ENCODE data around the gene PRKCQ.

PRKCQ gene

DNA sequence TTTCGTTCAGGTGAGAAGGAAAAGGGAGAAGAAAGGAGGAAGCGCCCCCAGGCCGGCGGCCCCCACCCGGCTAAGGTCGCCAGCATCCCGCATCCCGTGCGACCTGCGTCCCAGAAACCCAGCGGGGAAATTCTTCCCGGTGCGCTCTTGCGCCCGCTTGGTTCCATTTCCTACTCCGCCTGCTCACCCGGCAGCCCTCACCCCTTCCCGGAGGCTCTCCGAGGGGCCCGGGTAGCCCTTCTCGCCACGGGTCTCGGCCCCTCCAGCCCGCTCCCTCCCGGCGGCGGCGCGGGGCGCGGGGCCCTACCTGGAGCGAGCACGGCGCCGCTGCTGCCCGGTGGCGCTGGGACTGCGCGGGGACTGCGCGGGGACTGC, at the start of gene PRKCQ:
Gene PRKCQ, minus strand, starts transcription at position 373 of the 375 bp plus-strand sequence. CDS start 65,141 bp downstream, outside the sequence.
- H3K27me3 ChIP-seq (ENCODE audit: control insufficient read depth in 5 of 5, insufficient read depth in 4 of 5, low read length in 5 of 5), result peaks cover 6 to 18% (median 11%) of the 10 kb centered on the region in 5 donors
- no peaks in the 10 kb centered on the region for H3K36me3 ChIP-seq (ENCODE audit: control insufficient read depth in 5 of 5, insufficient read depth in 5 of 5, low read length in 5 of 5)
- H3K9ac ChIP-seq (ENCODE audit: low read length in 5 of 5), result peak within 1 kb of the TSS in 4 of 5 donors; percentile 6 to 63 (median 36)
- peaks cover 0 to 12% (median 8%) of the 10 kb centered on the region in 5 donors for H3K4me1 ChIP-seq (ENCODE audit: control insufficient read depth in 5 of 5, insufficient read depth in 5 of 5, low read length in 5 of 5)
- H3K27ac ChIP-seq (ENCODE audit: low read depth, low read length), result no peak within 1 kb of the TSS
- H3K4me3 ChIP-seq (ENCODE audit: low read depth in 1 of 5, low read length in 5 of 5), result peak within 1 kb of the TSS; percentile 54 to 72 (median 68)
- no peaks in the 10 kb centered on the region for H3K9me3 ChIP-seq (ENCODE audit: control insufficient read depth in 5 of 5, low read length in 5 of 5)

DNA sequence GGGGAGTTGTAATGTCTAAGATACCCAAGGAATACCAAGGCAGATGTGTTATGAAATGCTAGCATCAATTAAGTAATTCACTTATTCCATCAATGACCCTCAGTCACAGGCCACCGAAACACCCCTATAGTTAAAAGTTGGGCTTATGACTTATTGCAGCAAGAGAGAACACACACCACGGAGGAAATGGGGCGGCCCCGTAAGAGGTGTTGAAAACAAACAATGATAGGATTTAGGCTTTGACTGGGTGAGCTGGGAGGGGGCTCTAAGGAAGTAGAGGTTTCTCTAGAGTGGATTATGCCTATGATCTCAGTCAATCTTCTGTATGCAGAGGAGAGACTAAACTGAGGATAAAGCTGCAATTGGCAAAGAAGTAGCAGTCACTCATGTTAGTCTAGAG, 45.4 kb upstream of the PRKCQ start:
- Histone ChIP-seq H3K4me3 (ENCODE audit: low read depth in 1 of 5, low read length in 5 of 5) (no peak overlapping the region), H3K9ac (ENCODE audit: low read length in 5 of 5) (no peak overlapping the region), H3K4me1 (ENCODE audit: control insufficient read depth in 5 of 5, insufficient read depth in 5 of 5, low read length in 5 of 5) (no peaks in the 10 kb centered on the region), H3K9me3 (ENCODE audit: control insufficient read depth in 5 of 5, low read length in 5 of 5) (no peaks in the 10 kb centered on the region), H3K27me3 (ENCODE audit: control insufficient read depth in 5 of 5, insufficient read depth in 4 of 5, low read length in 5 of 5) (no peaks in the 10 kb centered on the region), H3K27ac (ENCODE audit: low read depth, low read length) (no peak overlapping the region), H3K36me3 (ENCODE audit: control insufficient read depth in 5 of 5, insufficient read depth in 5 of 5, low read length in 5 of 5) (no peaks in the 10 kb centered on the region)

DNA sequence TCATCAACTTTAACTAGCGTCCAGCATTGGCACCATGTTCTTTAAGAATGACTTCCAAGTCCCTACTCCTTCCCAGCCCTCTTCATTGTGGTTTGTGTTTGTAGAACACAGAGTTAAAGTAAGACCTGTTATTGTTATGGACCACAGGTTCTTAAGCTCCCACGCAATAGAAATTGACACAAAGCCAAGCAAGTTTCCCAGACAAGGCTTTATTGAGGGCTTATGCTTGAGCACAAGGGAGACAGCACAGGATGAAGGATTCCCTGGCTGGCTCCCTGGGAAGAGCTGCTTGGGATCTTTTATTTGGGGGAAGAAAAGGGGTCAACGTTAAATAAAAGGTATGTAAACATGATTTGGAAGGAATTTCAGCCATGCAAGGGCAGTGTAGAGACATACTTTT, 44.3 kb upstream of the PRKCQ start:
- Histone ChIP-seq H3K4me1 (ENCODE audit: control insufficient read depth in 5 of 5, insufficient read depth in 5 of 5, low read length in 5 of 5) (no peaks in the 10 kb centered on the region), H3K9me3 (ENCODE audit: control insufficient read depth in 5 of 5, low read length in 5 of 5) (no peaks in the 10 kb centered on the region), H3K9ac (ENCODE audit: low read length in 5 of 5) (no peak overlapping the region), H3K27me3 (ENCODE audit: control insufficient read depth in 5 of 5, insufficient read depth in 4 of 5, low read length in 5 of 5) (no peaks in the 10 kb centered on the region), H3K27ac (ENCODE audit: low read depth, low read length) (no peak overlapping the region), H3K36me3 (ENCODE audit: control insufficient read depth in 5 of 5, insufficient read depth in 5 of 5, low read length in 5 of 5) (no peaks in the 10 kb centered on the region), H3K4me3 (ENCODE audit: low read depth in 1 of 5, low read length in 5 of 5) (no peak overlapping the region)

- Histone ChIP-seq H3K4me3 (ENCODE audit: low read depth in 1 of 5, low read length in 5 of 5) (no peak overlapping the region), H3K9me3 (ENCODE audit: control insufficient read depth in 5 of 5, low read length in 5 of 5) (no peaks in the 10 kb centered on the region), H3K27ac (ENCODE audit: low read depth, low read length) (no peak overlapping the region), H3K9ac (ENCODE audit: low read length in 5 of 5) (no peak overlapping the region), H3K27me3 (ENCODE audit: control insufficient read depth in 5 of 5, insufficient read depth in 4 of 5, low read length in 5 of 5) (no peaks in the 10 kb centered on the region), H3K4me1 (ENCODE audit: control insufficient read depth in 5 of 5, insufficient read depth in 5 of 5, low read length in 5 of 5) (no peaks in the 10 kb centered on the region), H3K36me3 (ENCODE audit: control insufficient read depth in 5 of 5, insufficient read depth in 5 of 5, low read length in 5 of 5) (no peaks in the 10 kb centered on the region)
These were observed 42.8 kb upstream of the PRKCQ start for GRCh38 chr10:6622921-6623320.

- Histone ChIP-seq H3K9me3 (ENCODE audit: control insufficient read depth in 5 of 5, low read length in 5 of 5) (no peaks in the 10 kb centered on the region), H3K27ac (ENCODE audit: low read depth, low read length) (no peak overlapping the region), H3K36me3 (ENCODE audit: control insufficient read depth in 5 of 5, insufficient read depth in 5 of 5, low read length in 5 of 5) (no peaks in the 10 kb centered on the region), H3K4me3 (ENCODE audit: low read depth in 1 of 5, low read length in 5 of 5) (no peak overlapping the region), H3K9ac (ENCODE audit: low read length in 5 of 5) (no peak overlapping the region), H3K4me1 (ENCODE audit: control insufficient read depth in 5 of 5, insufficient read depth in 5 of 5, low read length in 5 of 5) (no peaks in the 10 kb centered on the region), H3K27me3 (ENCODE audit: control insufficient read depth in 5 of 5, insufficient read depth in 4 of 5, low read length in 5 of 5) (no peaks in the 10 kb centered on the region)
These were observed 41.5 kb upstream of the PRKCQ start for GRCh38 chr10:6621536-6621935.

- H3K27ac ChIP-seq (ENCODE audit: low read depth, low read length), result no peak overlapping the region
- H3K4me1 ChIP-seq (ENCODE audit: control insufficient read depth in 5 of 5, insufficient read depth in 5 of 5, low read length in 5 of 5), result no peaks in the 10 kb centered on the region
- H3K36me3 ChIP-seq (ENCODE audit: control insufficient read depth in 5 of 5, insufficient read depth in 5 of 5, low read length in 5 of 5), result no peaks in the 10 kb centered on the region
- H3K9ac ChIP-seq (ENCODE audit: low read length in 5 of 5), result no peak overlapping the region
- H3K27me3 ChIP-seq (ENCODE audit: control insufficient read depth in 5 of 5, insufficient read depth in 4 of 5, low read length in 5 of 5), result no peaks in the 10 kb centered on the region
- H3K4me3 ChIP-seq (ENCODE audit: low read depth in 1 of 5, low read length in 5 of 5), result no peak overlapping the region
- no peaks in the 10 kb centered on the region for H3K9me3 ChIP-seq (ENCODE audit: control insufficient read depth in 5 of 5, low read length in 5 of 5)
These were observed 39.6 kb upstream of the PRKCQ start for GRCh38 chr10:6619660-6620059.

- Histone ChIP-seq H3K27me3 (ENCODE audit: control insufficient read depth in 5 of 5, insufficient read depth in 4 of 5, low read length in 5 of 5) (no peaks in the 10 kb centered on the region), H3K4me3 (ENCODE audit: low read depth in 1 of 5, low read length in 5 of 5) (no peak overlapping the region), H3K9ac (ENCODE audit: low read length in 5 of 5) (no peak overlapping the region), H3K4me1 (ENCODE audit: control insufficient read depth in 5 of 5, insufficient read depth in 5 of 5, low read length in 5 of 5) (no peaks in the 10 kb centered on the region), H3K27ac (ENCODE audit: low read depth, low read length) (no peak overlapping the region), H3K9me3 (ENCODE audit: control insufficient read depth in 5 of 5, low read length in 5 of 5) (no peaks in the 10 kb centered on the region), H3K36me3 (ENCODE audit: control insufficient read depth in 5 of 5, insufficient read depth in 5 of 5, low read length in 5 of 5) (no peaks in the 10 kb centered on the region)
These were observed 38.3 kb upstream of the PRKCQ start for GRCh38 chr10:6618340-6618739.

DNA sequence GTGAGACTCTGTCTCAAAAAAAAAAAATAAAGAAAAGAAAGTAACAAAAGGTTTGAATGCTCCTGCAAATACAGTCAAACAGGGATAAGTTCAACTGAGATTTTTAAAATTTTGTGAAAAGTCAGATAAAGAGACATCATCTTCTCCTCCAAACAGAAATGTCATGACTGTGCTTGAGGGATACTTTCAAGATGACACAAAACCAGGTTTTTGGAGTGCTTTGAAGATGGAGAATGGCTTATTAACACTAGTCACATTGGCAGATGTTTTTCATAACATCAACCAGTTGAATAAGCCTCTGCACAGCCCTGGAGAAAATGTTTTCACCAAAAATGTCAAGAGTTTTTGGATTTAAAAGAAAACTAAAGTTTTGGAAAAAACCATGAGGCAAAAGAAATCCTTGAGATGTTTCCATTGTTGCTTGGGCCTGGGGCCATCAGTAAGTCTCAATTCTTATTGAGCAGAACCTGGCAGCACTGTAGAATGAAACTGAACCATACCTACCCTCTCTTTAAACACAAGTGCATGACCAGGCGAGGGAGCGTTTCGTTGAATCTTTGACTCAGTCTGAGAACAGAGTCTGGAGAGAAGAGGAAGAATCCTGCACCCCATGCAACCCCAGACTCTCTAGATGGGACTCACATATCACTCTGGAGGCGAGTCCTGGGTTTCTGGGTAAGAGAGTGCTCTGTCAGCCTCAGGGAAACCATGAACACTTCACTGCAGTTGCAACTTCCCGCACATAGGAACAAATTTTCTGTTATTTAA, 37.4 kb upstream of the PRKCQ start:
- Histone ChIP-seq H3K9ac (ENCODE audit: low read length in 5 of 5) (no peak overlapping the region), H3K27ac (ENCODE audit: low read depth, low read length) (no peak overlapping the region), H3K36me3 (ENCODE audit: control insufficient read depth in 5 of 5, insufficient read depth in 5 of 5, low read length in 5 of 5) (no peaks in the 10 kb centered on the region), H3K4me1 (ENCODE audit: control insufficient read depth in 5 of 5, insufficient read depth in 5 of 5, low read length in 5 of 5) (no peaks in the 10 kb centered on the region), H3K4me3 (ENCODE audit: low read depth in 1 of 5, low read length in 5 of 5) (no peak overlapping the region), H3K27me3 (ENCODE audit: control insufficient read depth in 5 of 5, insufficient read depth in 4 of 5, low read length in 5 of 5) (no peaks in the 10 kb centered on the region), H3K9me3 (ENCODE audit: control insufficient read depth in 5 of 5, low read length in 5 of 5) (no peaks in the 10 kb centered on the region)

DNA sequence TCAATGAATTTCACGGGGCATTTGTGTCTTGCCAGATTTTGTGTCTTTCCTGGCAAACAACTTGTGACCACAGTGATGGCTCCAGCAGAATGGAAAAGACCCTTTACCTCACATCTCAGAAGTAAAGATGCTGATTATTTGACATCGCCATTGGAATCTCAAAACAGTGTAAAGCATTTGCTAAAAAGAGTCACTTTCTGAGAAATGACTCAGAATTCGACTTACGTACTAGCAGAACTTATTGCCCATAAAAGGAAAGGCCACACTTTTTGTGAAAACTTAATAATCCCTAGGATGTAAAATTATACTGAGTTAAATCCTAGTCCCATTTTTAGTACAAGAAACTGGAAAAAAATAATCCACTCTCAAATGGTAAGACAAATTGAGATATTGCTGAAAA, 35.9 kb upstream of the PRKCQ start:
- no peak overlapping the region for H3K4me3 ChIP-seq (ENCODE audit: low read depth in 1 of 5, low read length in 5 of 5)

DNA sequence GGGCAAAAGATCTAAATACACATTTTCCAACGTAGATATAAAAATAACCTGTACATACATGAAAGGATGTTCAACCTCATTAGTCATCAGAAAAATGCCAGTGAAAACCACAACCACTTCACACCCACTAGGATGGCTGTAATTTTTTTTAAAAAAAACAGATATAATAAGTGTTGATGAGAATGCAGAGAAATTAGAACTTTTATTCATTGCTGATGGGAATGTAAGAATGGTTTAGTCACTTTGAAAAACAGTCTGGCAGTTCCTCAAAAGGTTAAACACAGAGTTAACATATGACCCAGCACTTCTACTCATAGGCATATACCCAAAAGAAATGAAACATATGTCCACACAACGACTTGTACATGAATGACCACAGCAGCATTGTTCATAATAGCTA, 32.3 kb upstream of the PRKCQ start:
- no peak overlapping the region for H3K4me3 ChIP-seq (ENCODE audit: low read depth in 1 of 5, low read length in 5 of 5)
- peaks cover 0 to 2% (median 0%) of the 10 kb centered on the region in 5 donors for H3K36me3 ChIP-seq (ENCODE audit: control insufficient read depth in 5 of 5, insufficient read depth in 5 of 5, low read length in 5 of 5)
- H3K9me3 ChIP-seq (ENCODE audit: control insufficient read depth in 5 of 5, low read length in 5 of 5), result no peaks in the 10 kb centered on the region
- peaks cover 0 to 2% (median 0%) of the 10 kb centered on the region in 5 donors for H3K27me3 ChIP-seq (ENCODE audit: control insufficient read depth in 5 of 5, insufficient read depth in 4 of 5, low read length in 5 of 5)
- H3K27ac ChIP-seq (ENCODE audit: low read depth, low read length), result no peak overlapping the region
- no peak overlapping the region for H3K9ac ChIP-seq (ENCODE audit: low read length in 5 of 5)
- H3K4me1 ChIP-seq (ENCODE audit: control insufficient read depth in 5 of 5, insufficient read depth in 5 of 5, low read length in 5 of 5), result peaks cover 0 to 3% (median 0%) of the 10 kb centered on the region in 5 donors

More for the DNA sequence above, 35.9 kb upstream of the PRKCQ start:
- Histone ChIP-seq H3K36me3 (ENCODE audit: control insufficient read depth in 5 of 5, insufficient read depth in 5 of 5, low read length in 5 of 5) (no peaks in the 10 kb centered on the region), H3K4me1 (ENCODE audit: control insufficient read depth in 5 of 5, insufficient read depth in 5 of 5, low read length in 5 of 5) (no peaks in the 10 kb centered on the region), H3K9ac (ENCODE audit: low read length in 5 of 5) (no peak overlapping the region), H3K27ac (ENCODE audit: low read depth, low read length) (no peak overlapping the region), H3K9me3 (ENCODE audit: control insufficient read depth in 5 of 5, low read length in 5 of 5) (no peaks in the 10 kb centered on the region), H3K27me3 (ENCODE audit: control insufficient read depth in 5 of 5, insufficient read depth in 4 of 5, low read length in 5 of 5) (no peaks in the 10 kb centered on the region)

Measured in subcutaneous abdominal adipose tissue (tissue), 5 donors.